GM12878 (cell line): ENCODE data around the gene PDSS2. TPM values are rescaled to one million over a fixed set of nuclear protein-coding genes. Genes with fewer than 3 reads are reported as not detected.

ENCODE experiments used
- ATAC-seq: fragments of 200-7000 bp; cut with Tn5 transposase; 3 replicates; pipeline ENCODE4 v1.9.1; 2020; ENCODE audit warnings: mild to moderate bottlenecking, moderate library complexity
- BruUV-seq: library from RNA; stranded (reverse); fragments of 400-500 nt; replicated peaks from 2 replicates; lab custom pipeline; 2021; lab: Mats Ljungman, UMichigan
- CTCF ChIA-PET: fragments of 300-600 bp; sonication (Branson Sonifier 250); formaldehyde crosslinking; extraction: SDS; loops from one replicate; lab custom pipeline; 2021; ENCODE audit warnings: inconsistent platforms; lab: Yijun Ruan, JAX
- POLR2A ChIA-PET: fragments of 350-600 bp; formaldehyde crosslinking; extraction: SDS; loops from one replicate; lab custom pipeline; 2021; ENCODE audit warnings: inconsistent platforms; lab: Charles Lee
- RAD21 ChIA-PET: fragments of 300-600 bp; sonication (Branson Sonifier 250); formaldehyde crosslinking; loops from one replicate; lab custom pipeline; 2023; ENCODE audit warnings: antibody characterized with exemption; ENCODE audit not compliant: unreplicated experiment; lab: Charles Lee
- SMC1A ChIA-PET: fragments of 300-600 bp; sonication (Branson Sonifier 250); formaldehyde crosslinking; loops from one replicate; lab custom pipeline; 2023; ENCODE audit not compliant: unreplicated experiment, uncharacterized antibody; lab: Charles Lee
- DNase-seq: peaks from one replicate; pipeline ENCODE4 v3.0.0-alpha.2; 2011; ENCODE audit warnings: low read depth, low spot score
- FAIRE-seq: peaks from 3 replicates; lab custom pipeline; 2011; peaks lifted over from hg19 to GRCh38; lab: Jason Lieb, UNC
- H2AFZ ChIP-seq: 2 replicates; pipeline ENCODE4 v1.6.0; 2011; ENCODE audit warnings: low read depth, low read length, control low read depth; ENCODE audit not compliant: control insufficient read depth
- H3K27ac ChIP-seq: 2 replicates; pipeline ENCODE4 v1.5.1; 2011; ENCODE audit warnings: control low read depth; ENCODE audit not compliant: control insufficient read depth, insufficient read depth
- H3K27me3 ChIP-seq, 2 experiments: replicated peaks in 1 of 2; 2 replicates each; pipeline versions ENCODE4 v1.6.0 to v1.6.1; 2011; ENCODE audit warnings: low read length in 1 of 2; ENCODE audit not compliant: control insufficient read depth in 2 of 2, insufficient read depth in 2 of 2
- H3K36me3 ChIP-seq, 2 experiments: 2 replicates each; pipeline ENCODE4 v1.5.1; 2011; ENCODE audit warnings: low read length in 1 of 2; ENCODE audit not compliant: control insufficient read depth in 2 of 2, insufficient read depth in 2 of 2
- H3K4me1 ChIP-seq: 2 replicates; pipeline ENCODE4 v1.6.1; 2011; ENCODE audit warnings: mild to moderate bottlenecking, low read length, moderate library complexity, mixed read lengths; ENCODE audit not compliant: control insufficient read depth, insufficient read depth
- H3K4me2 ChIP-seq: 2 replicates; pipeline ENCODE4 v1.6.0; 2011; ENCODE audit warnings: control low read depth; ENCODE audit not compliant: control insufficient read depth, insufficient read depth
- H3K4me3 ChIP-seq: fragments of 200-600 bp; sonication (generic); 2 replicates; pipeline ENCODE4 v1.5.1; 2016
- H3K79me2 ChIP-seq: 2 replicates; pipeline ENCODE4 v1.6.0; 2011; ENCODE audit warnings: low read length; ENCODE audit not compliant: control insufficient read depth, insufficient read depth
- H3K9ac ChIP-seq: 2 replicates; pipeline ENCODE4 v1.8.0; 2011; ENCODE audit warnings: low read length, control low read depth, mixed read lengths; ENCODE audit not compliant: control insufficient read depth, insufficient read depth
- H3K9me3 ChIP-seq: replicated peaks from 3 replicates; pipeline ENCODE4 v1.5.1; 2011; ENCODE audit warnings: mild to moderate bottlenecking, low read length; ENCODE audit not compliant: control insufficient read depth, insufficient read depth
- H4K20me1 ChIP-seq: 2 replicates; pipeline ENCODE4 v1.6.0; 2011; ENCODE audit not compliant: control insufficient read depth, insufficient read depth
- ATF7 ChIP-seq: fragments of 450-650 bp; IDR thresholded peaks from 2 replicates; pipeline ENCODE4 v1.6.1; 2016; ENCODE audit warnings: low read depth, mild to moderate bottlenecking
- CBX5 ChIP-seq: sonication (generic); IDR thresholded peaks from 2 replicates; pipeline ENCODE4 v1.6.1; 2016; ENCODE audit warnings: low read depth, moderate library complexity, mild to moderate bottlenecking, inconsistent platforms
- ETV6 ChIP-seq, 2 experiments: fragments of 450-650 bp in 1 of 2; IDR thresholded peaks in 1 of 2; conservative IDR thresholded peaks in 1 of 2; 2 replicates each; pipeline ENCODE4 v1.6.1; 2014; ENCODE audit warnings: antibody characterized with exemption in 1 of 2, borderline replicate concordance in 1 of 2, low read depth in 1 of 2, mild to moderate bottlenecking in 1 of 2, moderate library complexity in 1 of 2
- GATAD2B ChIP-seq: fragments of 450-650 bp; conservative IDR thresholded peaks from 2 replicates; pipeline ENCODE4 v1.6.1; 2017; ENCODE audit warnings: low read depth, mild to moderate bottlenecking, moderate library complexity
- HDAC6 ChIP-seq: fragments of 200-600 bp; sonication (generic); IDR thresholded peaks from one replicate; pipeline ENCODE4 v1.8.0; 2017; ENCODE audit warnings: antibody characterized with exemption; ENCODE audit not compliant: unreplicated experiment
- IRF3 ChIP-seq: fragments of 450-650 bp; IDR thresholded peaks from 2 replicates; pipeline ENCODE4 v1.6.1; 2014; ENCODE audit warnings: mild to moderate bottlenecking
- NFIC ChIP-seq: IDR thresholded peaks from 2 replicates; pipeline ENCODE4 v1.6.1; 2012; ENCODE audit warnings: low read depth, mild to moderate bottlenecking, inconsistent platforms, low read length, moderate library complexity
- NFYA ChIP-seq: IDR thresholded peaks from 2 replicates; pipeline ENCODE4 v1.6.1; 2011; ENCODE audit warnings: low read depth, mild to moderate bottlenecking, low read length, improper control_type of control experiment, borderline replicate concordance
- NFYB ChIP-seq: IDR thresholded peaks from 2 replicates; pipeline ENCODE4 v1.6.1; 2011; ENCODE audit warnings: low read depth, mild to moderate bottlenecking, low read length, improper control_type of control experiment, moderate library complexity; ENCODE audit not compliant: insufficient read depth
- NR2C2 ChIP-seq: IDR thresholded peaks from 2 replicates; pipeline ENCODE4 v1.6.1; 2011; ENCODE audit warnings: borderline replicate concordance, low read depth; ENCODE audit not compliant: control insufficient read depth, insufficient read length
- RAD21 ChIP-seq: IDR thresholded peaks from 2 replicates; pipeline ENCODE4 v1.6.1; 2011; ENCODE audit warnings: mild to moderate bottlenecking, low read depth, low read length, moderate library complexity; ENCODE audit not compliant: insufficient read depth
- RCOR1 ChIP-seq: conservative IDR thresholded peaks from 2 replicates; pipeline ENCODE4 v1.6.1; 2012; ENCODE audit warnings: low read depth, low read length, improper control_type of control experiment
- STAT1 ChIP-seq: fragments of 450-650 bp; conservative IDR thresholded peaks from 2 replicates; pipeline ENCODE4 v1.6.1; 2014; ENCODE audit warnings: antibody characterized with exemption, mild to moderate bottlenecking
- TBL1XR1 ChIP-seq: IDR thresholded peaks from 2 replicates; pipeline ENCODE4 v1.6.1; 2012; ENCODE audit warnings: low read depth, low read length, improper control_type of control experiment
- USF2 ChIP-seq: IDR thresholded peaks from 2 replicates; pipeline ENCODE4 v1.6.1; 2011; ENCODE audit warnings: low read depth, low read length, improper control_type of control experiment, borderline replicate concordance
- ZBTB40 ChIP-seq: fragments of 450-650 bp; IDR thresholded peaks from 2 replicates; pipeline ENCODE4 v1.6.1; 2016; ENCODE audit warnings: mild to moderate bottlenecking, moderate library complexity, borderline replicate concordance
- ZNF217 ChIP-seq: fragments of 450-650 bp; IDR thresholded peaks from 2 replicates; pipeline ENCODE4 v1.6.1; 2017; ENCODE audit warnings: antibody characterized with exemption, mild to moderate bottlenecking
- WGBS: methylation state at CpG from one replicate; pipeline ENCODE4 v1.1.6; 2016; ENCODE audit warnings: low lambda C conversion rate; ENCODE audit not compliant: insufficient replicate concordance, insufficient coverage; ENCODE audit errors: missing lambda C conversion rate; 5-methylcytosine and 5-hydroxymethylcytosine counted together
- in situ Hi-C: fragments of 300-500 bp; cut with MboI; formaldehyde crosslinking; loops from 9 replicates; pipeline ENCODE4 v1.14.3; 2018; ENCODE audit warnings: mixed read lengths
- intact Hi-C: fragments of 100-400 bp; cut with micrococcal nuclease; formaldehyde crosslinking; loops from one replicate; pipeline ENCODE4 v1.14.2; 2022; ENCODE audit not compliant: unreplicated experiment
- polyA plus RNA-seq, 11 experiments: library from polyadenylated mRNA; depleted of rRNA in 4 of 11; unstranded in 6 of 11; stranded (reverse) in 5 of 11; fragments of >200 nt; fragmentation: Nextera tagmentation in 4 of 11; fragmentation: Illumina TruSeq in 1 of 11; extraction: Ambion mirVana in 4 of 11; extraction: Trizol in 1 of 11; gene quantifications; 1 replicate in 1 of 11; 2 replicates in 10 of 11; pipeline versions ENCODE4 v1.2.1 to v1.2.3, GENCODE V29; 2011 to 2016; ENCODE audit warnings: inconsistent platforms in 2 of 11, missing spikeins in 2 of 11, low read depth in 1 of 11
- total RNA-seq, 4 experiments: library from RNA; depleted of rRNA in 3 of 4; stranded (reverse); fragments of >200 nt in 3 of 4; fragmentation: Illumina TruSeq in 1 of 4; extraction: Trizol in 1 of 4; gene quantifications; 2 replicates each; pipeline versions ENCODE4 v1.2.1 to v1.2.3, GENCODE V29; 2013 to 2021

The PDSS2 gene
- total and polyA plus RNA-seq, 10 of the 15 experiments (the other 5 are each of a cell fraction or from before 2014, with no cell fraction given), result 7.7 to 15.5 (median 9.6) TPM

GRCh38 chr6:107313776-107314175, 145.6 kb downstream of the PDSS2 start:
- H3K9me3 ChIP-seq, result no peaks in the 10 kb centered on the region
- 83% methylated on average over 3 of the region's 3 CpGs for WGBS
- no peak overlapping the region for H3K27ac ChIP-seq
- RAD21 ChIA-PET, result no interaction called here
- no peak overlapping the region for H3K9ac ChIP-seq
- CTCF ChIA-PET, result interaction anchor here (0.6 kb wide), 1 partner anchor 316 kb away, joined by 3 read pairs; no protein-coding TSS in a partner anchor
- H3K4me2 ChIP-seq, result no peak overlapping the region
- H4K20me1 ChIP-seq, result no peaks in the 10 kb centered on the region
- no peak overlapping the region for H2AFZ ChIP-seq
- POLR2A ChIA-PET, result no interaction called here
- no peaks in the 10 kb centered on the region for H3K4me1 ChIP-seq
- BruUV-seq, result no TSS peak
- H3K4me3 ChIP-seq, result no peak overlapping the region
- no peaks in the 10 kb centered on the region for H3K79me2 ChIP-seq
- no peaks in the 10 kb centered on the region for H3K27me3 ChIP-seq
- intact Hi-C loops, result no loop called here
- SMC1A ChIA-PET, result no interaction called here
- no peaks in the 10 kb centered on the region for H3K36me3 ChIP-seq
- DNase-seq, result no peak
- no peak for ATAC-seq
- in situ Hi-C loops, result no loop called here
- no peak for FAIRE-seq
- TF ChIP-seq TBL1XR1, result no peak
- no peak for TF ChIP-seq GATAD2B
- no peak for TF ChIP-seq NFYA
- TF ChIP-seq ZNF217, result no peak
- TF ChIP-seq RCOR1, result no peak
- no peak for TF ChIP-seq ETV6 (conservative IDR thresholded peaks at IDR 0.05 in 1 of 2, IDR thresholded peaks at IDR 0.05 in 1 of 2; ENCODE audit: borderline replicate concordance in 1 of 2, low read depth in 1 of 2)
- no peak for TF ChIP-seq NFYB
- TF ChIP-seq ZBTB40, result no peak
- TF ChIP-seq IRF3, result no peak
- no peak for TF ChIP-seq NR2C2
- no peak for TF ChIP-seq HDAC6
- TF ChIP-seq STAT1, result no peak
- TF ChIP-seq CBX5, result no peak
- TF ChIP-seq USF2, result no peak
- no peak for TF ChIP-seq ATF7
- no peak for TF ChIP-seq RAD21
- TF ChIP-seq NFIC, result no peak
